Measurements from ENCODE around the gene TRMT112.
A peak's percentile ranks its signal among the peaks of the same experiment; 100 is the strongest.
"Not testable (repeated sequence)": the region's sequence is repeated elsewhere in the genome, so short reads cannot be mapped to it uniquely, and the experiment has no call there.

Gene TRMT112

DNA sequence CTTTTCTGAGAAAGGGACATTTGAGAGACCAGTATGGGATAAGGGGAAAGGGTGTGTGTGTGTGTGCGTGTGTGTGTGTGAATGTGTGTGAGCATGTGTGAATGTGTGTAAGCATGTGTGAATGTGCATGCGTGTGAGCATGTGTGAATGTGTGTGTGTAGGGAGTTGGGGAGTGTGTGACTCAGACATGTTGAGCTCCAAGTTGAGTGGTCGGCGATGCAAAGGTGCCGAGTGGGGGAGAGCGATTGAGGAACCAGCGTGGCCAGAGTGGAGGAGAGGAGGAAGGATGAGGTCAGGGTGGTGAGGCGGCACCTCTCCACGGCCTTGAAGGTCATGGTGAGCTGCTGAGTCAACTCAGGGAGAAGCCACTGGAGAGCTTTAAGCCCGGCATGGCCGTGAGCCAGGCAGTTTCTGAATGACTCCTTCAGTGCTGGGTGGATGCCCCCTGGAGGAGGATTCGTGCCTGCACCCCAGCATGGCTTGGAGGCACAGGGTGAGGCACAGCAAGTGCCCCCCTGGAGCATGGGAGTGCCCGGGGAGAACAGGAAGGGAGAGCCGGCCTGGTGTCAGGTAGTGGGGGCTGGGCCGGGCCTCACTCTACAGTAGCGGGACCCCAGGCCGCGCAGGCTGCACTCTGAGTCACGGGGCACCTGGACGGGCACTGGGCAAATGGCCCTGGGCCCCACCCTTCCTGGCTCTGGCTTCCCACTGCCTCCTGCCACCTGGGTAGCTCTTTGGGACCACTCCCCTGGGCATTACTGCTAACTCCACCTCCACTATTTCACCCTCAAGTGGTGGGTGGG, 14.4 kb upstream of the TRMT112 start:
- DNase-seq (ENCODE audit: low read depth in 2 of 2), result peak; percentile 37 to 43

DNA sequence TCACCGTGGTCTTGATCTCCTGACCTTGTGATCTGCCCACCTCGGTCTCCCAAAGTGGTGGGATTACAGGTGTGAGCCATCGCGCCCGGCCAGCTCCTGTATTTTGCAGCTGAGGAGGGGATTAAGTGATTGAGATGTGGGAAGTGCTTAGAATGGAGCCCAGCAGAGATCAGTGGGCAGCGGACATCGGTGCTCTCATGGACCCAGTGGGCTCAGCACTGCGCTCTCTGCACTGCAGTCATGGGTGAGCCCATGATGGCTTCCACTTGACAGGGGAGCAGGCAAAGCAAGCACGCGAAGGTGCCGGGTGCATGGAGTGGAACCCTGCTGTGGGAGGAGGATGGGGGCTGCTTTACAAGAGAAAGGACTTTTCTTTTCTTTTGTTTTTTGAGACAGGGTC, 13.5 kb upstream of the TRMT112 start:
- DNase-seq (ENCODE audit: low read depth in 2 of 2), result no peak

DNA sequence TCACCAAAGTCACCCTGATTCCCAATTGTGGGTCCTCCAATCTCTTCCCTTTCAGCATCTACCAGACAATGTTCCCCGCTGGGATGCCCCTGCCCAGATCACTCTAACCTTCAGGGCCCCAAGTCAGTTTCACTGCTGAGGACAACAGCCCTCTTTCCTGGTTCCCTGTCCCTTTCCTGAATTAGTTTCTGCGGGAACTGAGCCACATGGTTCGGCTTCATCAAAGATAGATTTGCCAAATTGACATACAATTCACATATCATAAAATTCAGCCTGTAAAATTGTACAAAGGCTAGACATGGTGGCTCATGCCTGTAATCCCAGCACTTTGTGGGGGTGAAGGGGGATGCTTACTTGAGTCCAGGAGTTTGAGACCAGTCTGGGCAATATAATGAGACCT, 10.6 kb upstream of the TRMT112 start:
- DNase-seq (ENCODE audit: low read depth in 2 of 2), result no peak

DNA sequence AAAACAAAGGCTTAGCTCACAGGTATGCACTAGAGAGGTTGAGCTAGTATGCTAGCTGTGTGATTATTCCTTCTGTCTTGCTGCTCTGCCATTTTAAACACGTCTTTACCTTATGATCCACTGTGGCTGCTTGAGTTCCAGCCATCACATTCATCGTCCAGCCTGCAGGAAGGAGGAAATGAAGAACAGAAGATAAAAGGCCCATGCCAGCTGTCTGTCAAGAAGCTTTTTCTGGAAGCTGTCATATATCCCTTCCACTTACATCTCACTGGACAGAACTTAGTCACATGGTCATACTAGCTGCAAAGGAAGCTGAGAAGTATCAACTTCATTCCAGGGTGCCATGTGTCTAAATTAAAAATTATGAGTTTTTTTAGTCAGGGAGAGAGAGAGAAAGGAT, 10.0 kb upstream of the TRMT112 start:
- no peak for DNase-seq (ENCODE audit: low read depth in 2 of 2)

DNA sequence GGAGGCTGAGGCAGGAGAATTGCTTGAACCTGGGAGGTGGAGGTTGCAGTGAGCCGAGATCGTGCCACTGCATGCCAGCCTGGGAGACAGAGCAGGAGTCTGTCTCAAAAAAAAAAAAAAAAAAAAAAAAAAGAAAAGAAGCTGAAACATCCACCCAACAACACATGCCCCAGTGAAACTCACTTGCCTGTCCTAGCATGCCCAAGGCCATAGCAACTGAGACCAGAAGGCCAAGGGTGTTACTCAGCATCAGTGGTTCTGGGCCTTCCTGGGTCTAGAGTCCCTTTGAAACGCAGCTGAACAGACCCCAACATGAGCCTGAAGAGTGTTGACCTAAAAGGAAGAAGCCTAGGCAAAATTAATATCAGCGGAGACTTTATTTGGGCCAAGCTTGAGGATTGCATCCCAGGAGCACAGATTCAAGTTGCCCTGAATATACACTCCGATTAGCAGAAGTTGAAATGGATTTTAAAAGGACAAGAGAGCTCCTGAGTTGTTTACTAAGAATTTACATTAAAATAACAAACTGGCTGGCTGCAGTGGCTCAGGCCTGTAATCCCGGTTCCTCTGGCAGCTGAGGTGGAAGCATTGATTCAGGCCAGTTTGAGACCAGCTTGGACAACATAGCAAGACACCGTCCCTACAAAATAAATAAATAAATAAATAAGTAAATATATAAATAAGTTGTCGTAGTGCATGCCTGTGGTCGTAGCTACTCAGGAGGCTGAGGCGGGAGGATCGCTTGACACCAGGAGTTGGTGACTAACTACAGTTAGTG, 7.5 kb upstream of the TRMT112 start:
- no peak for DNase-seq (ENCODE audit: low read depth in 2 of 2)

DNA sequence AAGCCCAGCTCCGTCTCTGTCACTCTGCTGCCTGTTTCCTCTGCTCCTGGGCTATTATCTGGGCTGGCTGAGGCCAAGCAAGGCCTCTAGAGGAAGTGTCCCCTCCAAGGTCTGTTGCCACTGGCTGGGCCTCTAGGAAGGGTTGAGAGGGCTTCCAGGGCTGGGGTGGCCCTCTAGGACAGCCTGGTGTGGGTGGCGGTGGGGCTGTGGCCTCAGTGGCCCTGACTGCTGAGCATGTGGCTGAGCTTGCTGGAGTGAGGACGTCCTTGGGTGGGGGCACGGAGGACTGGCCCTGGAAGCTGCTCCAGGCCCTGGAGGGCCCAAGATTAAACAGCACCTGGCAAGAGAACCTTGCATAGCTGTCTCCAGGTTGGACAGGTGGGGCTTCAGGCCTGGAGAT, 6.6 kb upstream of the TRMT112 start:
- not testable (repeated sequence) for DNase-seq (ENCODE audit: low read depth in 2 of 2)

DNA sequence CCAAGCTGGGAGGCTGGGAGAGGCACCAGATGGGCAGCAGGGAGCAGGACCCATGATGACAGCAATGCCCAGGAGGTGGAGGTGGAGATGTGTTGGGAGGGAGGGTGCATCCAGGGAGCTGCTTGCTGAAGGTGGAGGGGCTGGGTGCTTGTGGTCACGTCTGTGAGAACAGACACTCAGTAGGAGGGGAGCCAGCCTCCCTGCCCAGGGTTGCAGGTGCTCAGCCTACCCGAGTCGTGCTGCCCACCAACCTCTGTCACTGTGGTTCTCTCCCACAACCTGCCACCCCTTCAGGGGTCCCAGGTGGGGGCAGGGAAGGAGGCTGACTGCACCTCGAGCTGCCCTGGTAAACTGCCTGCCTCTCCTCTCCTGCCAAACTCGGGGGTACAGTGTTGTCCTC, 6.0 kb upstream of the TRMT112 start:
- DNase-seq (ENCODE audit: low read depth in 2 of 2), result no peak

DNA sequence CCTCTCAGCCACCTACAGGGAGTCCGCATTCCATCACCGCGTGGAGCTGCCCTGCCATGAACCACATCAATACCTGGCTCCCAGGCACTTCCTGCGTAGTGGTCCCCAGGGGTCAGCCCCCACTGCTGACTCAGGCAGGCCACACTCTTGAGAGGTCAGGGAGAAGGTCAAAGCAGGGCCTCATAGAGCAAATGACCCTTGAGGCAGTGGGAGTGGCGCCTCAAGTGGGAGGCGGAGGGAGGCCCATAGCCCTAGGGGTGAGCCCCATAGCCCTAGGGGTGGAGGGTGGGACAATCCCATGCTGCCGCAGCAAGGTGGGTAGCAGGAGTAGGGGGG, 5.5 kb upstream of the TRMT112 start:
- DNase-seq (ENCODE audit: low read depth in 2 of 2), result no peak

DNA sequence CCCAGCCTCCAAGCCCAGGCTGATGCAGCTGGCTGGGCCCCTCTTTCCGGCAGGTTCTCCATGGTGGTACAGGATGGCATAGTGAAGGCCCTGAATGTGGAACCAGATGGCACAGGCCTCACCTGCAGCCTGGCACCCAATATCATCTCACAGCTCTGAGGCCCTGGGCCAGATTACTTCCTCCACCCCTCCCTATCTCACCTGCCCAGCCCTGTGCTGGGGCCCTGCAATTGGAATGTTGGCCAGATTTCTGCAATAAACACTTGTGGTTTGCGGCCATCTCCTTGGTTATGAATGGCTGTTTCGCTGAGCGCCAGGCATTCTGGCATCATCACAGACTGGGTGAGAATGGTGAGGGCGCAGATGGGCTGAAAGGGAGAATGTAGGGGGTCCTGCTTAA, 4.2 kb upstream of the TRMT112 start:
- DNase-seq (ENCODE audit: low read depth in 2 of 2), result no peak

DNA sequence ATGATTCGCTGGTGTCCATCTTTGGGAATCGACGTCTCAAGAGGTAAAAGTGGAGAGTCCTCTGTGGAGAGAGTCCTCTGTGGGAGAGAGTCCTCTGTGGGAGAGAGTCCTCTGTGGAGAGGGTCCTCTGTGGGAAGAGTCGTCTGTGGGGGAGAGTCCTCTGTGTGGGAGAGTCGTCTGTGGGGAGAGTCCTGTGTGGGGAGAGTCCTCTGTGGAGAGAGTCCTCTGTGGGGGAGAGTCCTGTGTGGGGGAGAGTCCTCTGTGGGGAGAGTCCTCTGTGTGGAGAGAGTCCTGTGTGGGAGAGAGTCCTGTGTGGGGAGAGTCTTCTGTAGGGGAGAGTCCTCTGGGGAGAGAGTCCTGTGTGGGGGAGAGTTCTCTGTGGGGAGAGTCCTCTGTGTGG, 3.7 kb upstream of the TRMT112 start:
- DNase-seq (ENCODE audit: low read depth in 2 of 2), result no peak

DNA sequence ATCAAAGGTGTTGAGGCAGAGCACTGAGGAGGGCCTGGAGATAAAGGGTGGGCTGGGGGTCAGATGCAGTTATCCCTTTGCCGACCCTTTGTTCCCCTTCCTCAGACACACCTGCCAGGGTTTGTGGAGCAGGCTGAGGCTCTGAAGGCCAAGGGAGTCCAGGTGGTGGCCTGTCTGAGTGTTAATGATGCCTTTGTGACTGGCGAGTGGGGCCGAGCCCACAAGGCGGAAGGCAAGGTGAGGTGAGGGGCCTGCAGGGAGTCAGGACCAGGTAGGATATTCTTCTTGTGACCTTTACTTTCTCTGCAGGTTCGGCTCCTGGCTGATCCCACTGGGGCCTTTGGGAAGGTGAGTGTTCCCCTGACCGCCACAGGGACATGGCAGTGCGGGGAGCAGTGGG, 3.2 kb upstream of the TRMT112 start:
- DNase-seq (ENCODE audit: low read depth in 2 of 2), result no peak

DNA sequence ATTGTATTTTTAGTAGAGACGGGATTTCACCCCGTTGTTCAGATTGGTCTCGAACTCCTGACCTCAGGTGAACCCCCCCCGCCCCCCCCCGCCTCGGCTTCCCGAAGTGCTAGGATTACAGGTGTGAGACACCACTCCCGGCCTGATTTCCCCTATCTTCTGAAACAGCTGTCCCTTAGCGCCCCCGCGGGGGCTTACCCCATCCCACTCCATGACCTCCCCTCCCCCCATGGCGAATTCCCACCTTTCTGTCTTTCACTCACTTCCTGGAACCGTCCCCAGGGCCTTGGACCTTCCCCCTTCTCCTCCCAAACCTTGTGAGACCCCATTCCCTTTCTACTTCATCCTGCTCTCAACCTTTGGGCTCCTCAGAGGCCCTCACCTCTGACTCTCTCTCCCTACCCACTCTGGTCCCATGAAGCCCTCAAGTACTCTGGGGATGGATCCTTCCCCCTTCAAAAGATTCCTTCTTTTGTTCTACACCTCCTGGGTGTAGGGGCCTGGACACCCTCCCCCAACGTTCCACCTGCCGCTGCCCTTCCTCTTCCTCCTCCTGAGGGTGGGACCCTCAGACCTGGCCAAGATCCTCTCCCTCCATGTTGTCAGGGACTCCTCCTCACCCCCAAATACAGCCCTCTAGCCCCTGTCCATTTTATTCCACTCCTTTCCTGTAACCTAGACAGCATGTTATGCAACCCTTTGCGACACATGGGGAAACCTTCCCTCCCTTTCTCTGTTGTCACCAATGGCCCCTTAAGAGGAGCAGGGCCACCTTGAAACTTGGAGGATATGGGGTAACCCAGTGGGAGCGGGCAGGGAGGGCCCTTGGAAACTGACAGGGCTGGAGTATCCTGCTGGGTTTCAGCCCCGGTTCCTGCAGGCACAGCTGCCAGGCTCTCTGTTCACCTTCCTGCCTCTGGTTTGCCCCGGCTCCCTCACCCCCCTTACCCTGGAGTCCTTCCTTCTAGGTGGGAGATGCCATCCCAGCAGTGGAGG, 1.7 kb upstream of the TRMT112 start:
- DNase-seq (ENCODE audit: low read depth in 2 of 2), result no peak

DNA sequence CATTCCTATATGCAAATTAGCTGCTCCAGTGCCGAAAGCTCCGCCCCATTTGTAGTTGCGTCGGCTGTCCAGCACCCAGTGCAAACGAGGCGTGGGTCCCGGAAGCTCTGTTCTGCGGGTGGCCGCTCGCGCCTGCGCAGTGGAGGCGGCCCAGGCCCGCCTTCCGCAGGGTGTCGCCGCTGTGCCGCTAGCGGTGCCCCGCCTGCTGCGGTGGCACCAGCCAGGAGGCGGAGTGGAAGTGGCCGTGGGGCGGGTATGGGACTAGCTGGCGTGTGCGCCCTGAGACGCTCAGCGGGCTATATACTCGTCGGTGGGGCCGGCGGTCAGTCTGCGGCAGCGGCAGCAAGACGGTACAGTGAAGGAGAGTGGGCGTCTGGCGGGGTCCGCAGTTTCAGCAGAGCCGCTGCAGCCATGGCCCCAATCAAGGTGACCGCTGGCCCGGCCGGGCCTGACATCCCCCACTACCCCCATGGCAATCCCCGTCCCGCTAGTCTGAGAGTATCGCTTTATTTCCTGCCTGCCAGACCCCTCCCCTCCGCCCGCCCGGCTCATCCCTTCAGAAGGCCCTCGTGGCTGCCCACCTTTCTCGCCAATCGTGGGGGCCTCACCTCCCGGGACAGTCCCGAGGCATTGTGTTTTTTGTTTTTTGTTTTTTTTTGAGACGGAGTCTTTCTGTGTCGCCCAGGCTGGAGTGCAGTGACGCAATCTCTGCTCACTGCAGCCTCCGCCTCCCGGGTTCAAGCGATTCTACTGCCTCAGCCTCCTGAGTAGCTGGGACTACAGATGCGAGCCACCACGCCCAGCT, 804 bp upstream of the TRMT112 start, which contains the start of gene PRDX5:
TSS of gene PRDX5 (plus strand) at position 161 of the 805 bp plus-strand sequence. CDS start at position 256, 95 bp downstream.
- DNase-seq (ENCODE audit: low read depth in 2 of 2), result peak; percentile 78 to 82

DNA sequence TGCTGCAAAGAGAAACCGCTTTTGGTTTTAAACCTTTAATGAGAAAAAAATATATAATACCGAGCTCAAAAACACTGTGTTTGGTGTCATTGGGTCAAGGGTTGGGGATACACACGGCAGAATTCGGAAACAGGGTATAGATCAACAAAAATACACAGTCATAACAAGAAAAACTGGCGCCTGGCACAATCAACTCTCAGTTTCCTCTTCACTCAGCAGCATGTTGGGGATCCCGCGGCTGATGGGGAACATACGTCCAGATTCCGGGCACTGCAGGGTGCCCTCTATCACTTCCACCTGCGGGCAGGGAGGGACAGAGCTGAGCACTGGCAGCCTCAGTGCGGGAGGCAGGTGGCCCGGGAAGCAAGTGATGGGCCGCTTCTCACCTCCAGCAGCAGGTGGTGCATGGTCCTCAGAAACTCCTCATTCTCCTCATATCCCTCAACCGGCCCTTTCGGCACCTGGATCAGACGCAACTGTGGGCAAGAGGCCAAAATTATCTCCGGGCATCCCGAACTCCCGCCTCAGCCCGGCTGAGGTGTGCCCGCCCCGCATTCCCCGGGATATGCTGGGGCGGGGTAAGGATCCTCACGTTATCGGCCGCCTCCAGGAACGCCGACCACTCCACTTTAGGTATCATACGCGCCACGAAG, 561 bp downstream of the TRMT112 start:
- no peak for DNase-seq (ENCODE audit: low read depth in 2 of 2)

DNA sequence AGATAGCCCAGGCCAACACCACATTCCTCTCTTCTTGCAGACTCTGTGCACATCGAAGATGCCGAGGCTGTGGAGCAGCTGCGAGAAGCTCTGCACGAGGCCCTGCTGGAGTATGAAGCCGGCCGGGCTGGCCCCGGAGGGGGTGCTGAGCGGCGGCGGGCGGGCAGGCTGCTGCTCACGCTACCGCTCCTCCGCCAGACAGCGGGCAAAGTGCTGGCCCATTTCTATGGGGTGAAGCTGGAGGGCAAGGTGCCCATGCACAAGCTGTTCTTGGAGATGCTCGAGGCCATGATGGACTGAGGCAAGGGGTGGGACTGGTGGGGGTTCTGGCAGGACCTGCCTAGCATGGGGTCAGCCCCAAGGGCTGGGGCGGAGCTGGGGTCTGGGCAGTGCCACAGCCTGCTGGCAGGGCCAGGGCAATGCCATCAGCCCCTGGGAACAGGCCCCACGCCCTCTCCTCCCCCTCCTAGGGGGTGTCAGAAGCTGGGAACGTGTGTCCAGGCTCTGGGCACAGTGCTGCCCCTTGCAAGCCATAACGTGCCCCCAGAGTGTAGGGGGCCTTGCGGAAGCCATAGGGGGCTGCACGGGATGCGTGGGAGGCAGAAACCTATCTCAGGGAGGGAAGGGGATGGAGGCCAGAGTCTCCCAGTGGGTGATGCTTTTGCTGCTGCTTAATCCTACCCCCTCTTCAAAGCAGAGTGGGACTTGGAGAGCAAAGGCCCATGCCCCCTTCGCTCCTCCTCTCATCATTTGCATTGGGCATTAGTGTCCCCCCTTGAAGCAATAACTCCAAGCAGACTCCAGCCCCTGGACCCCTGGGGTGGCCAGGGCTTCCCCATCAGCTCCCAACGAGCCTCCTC, 1.5 kb downstream of the TRMT112 start:
- DNase-seq (ENCODE audit: low read depth in 2 of 2), result not testable (repeated sequence)

DNA sequence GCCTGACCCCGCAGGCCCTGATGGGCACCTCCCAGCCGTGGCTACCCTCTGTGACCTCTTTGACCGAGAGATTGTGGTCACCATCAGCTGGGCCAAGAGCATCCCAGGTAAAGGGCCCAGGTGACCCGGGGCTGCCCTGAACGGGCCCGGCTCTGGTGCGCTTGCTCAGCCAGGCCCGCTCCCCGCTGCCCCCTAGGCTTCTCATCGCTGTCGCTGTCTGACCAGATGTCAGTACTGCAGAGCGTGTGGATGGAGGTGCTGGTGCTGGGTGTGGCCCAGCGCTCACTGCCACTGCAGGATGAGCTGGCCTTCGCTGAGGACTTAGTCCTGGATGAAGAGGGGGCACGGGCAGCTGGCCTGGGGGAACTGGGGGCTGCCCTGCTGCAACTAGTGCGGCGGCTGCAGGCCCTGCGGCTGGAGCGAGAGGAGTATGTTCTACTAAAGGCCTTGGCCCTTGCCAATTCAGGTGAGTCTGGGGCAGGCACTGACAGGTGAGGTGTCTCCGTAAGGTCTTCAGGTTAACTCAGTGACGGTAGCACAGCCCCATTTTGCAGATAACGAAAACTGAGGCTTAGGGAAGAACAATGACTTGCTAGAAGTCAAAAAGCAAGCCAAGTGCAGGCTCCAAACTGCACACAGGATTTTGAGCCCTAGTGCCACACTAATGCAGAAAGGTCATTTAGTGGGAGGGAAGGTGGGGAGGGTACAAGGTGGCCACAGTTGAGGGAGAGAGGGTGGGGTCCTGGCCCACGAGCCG, 2.4 kb downstream of the TRMT112 start:
- DNase-seq (ENCODE audit: low read depth in 2 of 2), result no peak

DNA sequence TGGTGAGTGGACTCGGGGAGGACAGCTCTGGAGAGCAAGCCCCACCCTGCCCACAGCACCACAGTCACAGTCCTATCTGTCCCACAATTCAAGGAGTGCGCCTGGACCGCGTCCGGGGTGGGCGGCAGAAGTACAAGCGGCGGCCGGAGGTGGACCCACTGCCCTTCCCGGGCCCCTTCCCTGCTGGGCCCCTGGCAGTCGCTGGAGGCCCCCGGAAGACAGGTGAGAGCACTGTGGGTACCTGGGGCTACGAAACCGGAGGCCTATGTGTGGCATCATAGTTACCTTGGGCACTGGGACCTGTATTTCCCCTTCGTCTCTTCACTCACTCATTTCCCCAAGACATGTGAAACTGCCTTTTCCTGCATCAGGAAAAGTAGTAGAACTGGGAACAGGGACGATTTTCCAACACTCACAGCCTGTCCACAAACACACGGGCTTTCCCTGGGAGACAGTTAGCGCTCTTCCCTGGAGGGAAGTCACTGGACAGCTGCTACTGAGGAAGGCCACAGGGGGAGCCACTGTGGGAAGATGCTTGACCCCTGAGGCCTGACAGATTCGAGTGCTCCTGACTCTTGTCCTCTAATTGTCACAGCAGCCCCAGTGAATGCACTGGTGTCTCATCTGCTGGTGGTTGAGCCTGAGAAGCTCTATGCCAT, 3.1 kb downstream of the TRMT112 start:
- DNase-seq (ENCODE audit: low read depth in 2 of 2), result no peak

DNA sequence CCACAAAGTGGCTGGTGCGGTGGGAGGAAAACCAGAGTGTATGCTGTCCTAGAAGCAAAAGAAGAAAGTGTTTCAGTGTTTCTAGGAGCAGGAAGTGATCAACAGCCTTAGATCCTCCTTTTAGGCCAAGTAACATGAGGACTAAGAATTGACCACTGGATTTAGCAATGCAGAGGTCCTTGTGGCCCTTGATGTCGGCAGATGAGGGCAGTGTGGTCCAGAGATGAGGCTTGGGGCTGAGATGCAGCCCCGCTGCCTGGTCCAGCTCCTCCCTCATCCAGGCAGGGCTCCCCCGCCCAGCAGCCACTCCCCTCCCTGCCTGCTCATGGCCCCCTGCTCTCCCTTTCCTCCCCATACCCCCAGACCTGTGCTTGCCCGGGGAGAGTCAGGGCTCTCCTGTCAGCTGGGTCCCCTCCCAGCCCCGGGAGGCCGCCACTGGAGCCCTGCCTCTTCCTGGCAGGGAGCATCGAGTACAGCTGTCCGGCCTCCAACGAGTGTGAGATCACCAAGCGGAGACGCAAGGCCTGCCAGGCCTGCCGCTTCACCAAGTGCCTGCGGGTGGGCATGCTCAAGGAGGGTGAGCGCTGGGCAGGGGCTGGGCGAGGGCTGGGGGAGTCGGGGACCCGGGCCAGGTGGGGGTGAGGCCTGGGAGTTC, 3.7 kb downstream of the TRMT112 start:
- no peak for DNase-seq (ENCODE audit: low read depth in 2 of 2)

All from stimulated activated CD8-positive, alpha-beta memory T cell treated with anti-CD3 and anti-CD28 coated beads, Interleukin-7, amount 100 ng/mL, for 1 hour (primary cell).